ELR (cell line): ENCODE results near the gene CHRM3.

Source experiments
- DNase-seq: peaks from one replicate; pipeline ENCODE4 v3.0.0-alpha.2; 2015; ENCODE audit warnings: low read depth

Gene CHRM3

DNA sequence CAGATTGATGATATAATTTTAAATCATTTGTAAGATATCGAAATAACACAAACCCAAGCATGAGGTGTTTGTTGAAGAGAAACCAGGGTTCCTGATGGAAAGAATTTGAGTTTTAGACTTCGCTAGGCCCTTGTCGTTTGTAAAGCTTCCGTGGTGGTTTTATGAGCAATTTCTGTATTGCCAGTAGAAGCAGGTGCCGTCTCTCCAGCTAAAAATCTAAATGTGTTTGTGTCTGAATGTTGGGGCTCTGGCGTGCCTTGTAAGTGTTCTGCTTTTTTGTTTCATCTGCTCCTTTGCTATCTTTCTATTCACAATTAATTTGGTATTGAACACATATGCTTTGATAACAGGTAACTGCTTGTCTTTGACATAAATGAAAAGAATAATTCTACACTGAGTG lies 27.5 kb downstream of the CHRM3 start:
- no peak for DNase-seq

DNA sequence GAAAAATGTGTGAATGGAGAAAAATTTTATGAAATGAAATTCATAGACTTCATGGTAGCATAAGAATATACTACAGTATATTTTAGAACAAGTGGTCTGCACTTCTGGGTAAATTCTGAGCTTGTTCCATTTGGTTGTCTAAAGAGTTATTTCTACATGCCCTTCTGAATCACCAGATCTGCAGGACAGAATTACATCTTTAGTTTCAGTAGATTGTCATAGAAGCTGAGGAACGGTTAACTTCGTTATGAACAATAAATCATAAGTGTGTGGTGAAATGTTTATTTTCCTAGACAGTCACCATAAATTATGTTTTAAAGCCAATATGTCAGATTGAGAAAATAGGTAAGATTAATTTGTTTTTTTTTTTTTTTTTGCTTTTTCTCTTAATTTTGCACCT lies 30.9 kb downstream of the CHRM3 start:
- no peak for DNase-seq

DNA sequence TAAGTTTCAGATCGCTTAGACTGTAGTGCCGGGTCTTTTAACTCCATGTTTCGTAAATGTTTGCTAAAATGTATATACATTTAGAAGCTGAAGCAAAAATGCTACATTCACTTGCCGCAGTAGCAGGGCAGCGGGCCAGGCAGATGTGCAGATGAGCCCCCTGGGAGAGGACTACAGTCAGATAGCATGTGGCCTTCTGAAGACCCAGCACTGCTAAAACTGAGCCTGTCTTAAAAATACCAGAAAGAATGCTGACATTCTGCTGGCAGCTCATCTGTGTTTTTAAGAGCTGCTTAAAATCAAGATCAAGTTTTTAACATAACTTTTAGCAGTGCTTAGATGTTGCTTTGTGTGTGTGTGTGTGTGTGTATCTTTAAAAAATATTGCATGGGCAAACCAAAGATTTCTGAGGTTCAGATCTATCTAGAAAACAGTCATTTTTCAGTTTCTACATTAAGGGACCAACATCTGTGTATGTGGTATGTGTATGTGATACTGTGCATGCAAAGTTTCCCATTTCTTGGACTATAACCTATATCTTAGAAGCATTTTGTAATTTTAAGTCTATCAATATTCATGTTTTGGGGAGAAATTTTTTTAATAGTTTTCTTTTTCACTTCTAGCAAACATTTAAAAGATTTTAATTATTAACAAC lies 31.7 kb downstream of the CHRM3 start:
- no peak for DNase-seq

DNA sequence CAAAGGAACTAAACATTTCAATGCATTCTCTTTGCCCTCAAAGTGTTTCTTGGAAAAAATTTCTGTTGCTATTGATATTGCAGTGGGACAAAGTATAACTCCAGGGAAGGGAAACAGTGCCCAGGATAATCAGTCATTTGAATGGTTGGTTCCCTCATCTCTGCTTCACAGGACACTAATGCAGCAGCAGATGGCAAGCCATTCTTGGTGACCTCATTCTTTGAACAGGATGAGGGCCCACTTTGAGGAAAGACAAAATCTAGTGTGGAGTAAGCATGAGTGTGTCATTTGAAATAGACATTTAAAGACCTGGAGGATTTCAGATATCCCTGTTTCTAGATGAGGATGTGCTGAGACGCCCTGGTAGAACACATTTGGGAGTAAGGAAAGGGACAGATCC lies 32.3 kb downstream of the CHRM3 start:
- peak; percentile 45 for DNase-seq

DNA sequence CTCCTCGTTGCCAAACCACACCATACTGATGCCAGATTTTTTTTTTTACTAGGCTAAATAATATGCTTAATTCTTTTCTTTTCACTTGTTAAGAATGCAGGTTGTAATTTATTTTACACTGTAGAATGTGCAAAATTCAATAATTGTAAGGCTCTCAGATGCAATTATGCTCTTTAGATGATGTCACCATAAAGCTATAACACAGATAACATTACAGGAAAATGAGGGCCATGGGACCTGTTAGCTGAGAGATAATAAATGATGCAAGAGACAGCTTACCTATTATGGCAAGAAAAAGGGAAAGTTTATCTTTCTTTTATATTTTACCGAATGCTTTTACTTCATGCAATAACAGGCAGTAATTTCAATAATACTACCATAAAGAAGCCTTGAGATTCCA lies 35.4 kb downstream of the CHRM3 start:
- DNase-seq, result no peak

DNA sequence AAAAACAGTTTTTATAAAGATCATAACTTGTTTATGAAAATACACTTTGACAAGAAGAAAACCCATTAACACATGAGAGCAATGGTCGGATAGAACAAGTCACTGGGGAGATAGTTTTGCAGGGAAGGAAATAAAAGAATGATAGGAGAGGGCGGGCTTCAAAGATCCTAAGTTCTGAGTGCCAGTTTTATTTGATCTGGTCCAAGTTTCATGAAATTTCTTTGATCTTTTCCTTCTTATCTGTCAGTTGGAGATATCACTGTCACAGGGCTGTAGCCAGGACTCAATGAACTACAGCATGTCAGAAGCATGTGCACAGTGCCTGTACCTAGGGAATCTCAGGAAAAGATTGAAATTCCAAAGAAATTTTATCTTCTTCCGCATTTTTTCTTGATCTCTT lies 36.5 kb downstream of the CHRM3 start:
- DNase-seq, result no peak

DNA sequence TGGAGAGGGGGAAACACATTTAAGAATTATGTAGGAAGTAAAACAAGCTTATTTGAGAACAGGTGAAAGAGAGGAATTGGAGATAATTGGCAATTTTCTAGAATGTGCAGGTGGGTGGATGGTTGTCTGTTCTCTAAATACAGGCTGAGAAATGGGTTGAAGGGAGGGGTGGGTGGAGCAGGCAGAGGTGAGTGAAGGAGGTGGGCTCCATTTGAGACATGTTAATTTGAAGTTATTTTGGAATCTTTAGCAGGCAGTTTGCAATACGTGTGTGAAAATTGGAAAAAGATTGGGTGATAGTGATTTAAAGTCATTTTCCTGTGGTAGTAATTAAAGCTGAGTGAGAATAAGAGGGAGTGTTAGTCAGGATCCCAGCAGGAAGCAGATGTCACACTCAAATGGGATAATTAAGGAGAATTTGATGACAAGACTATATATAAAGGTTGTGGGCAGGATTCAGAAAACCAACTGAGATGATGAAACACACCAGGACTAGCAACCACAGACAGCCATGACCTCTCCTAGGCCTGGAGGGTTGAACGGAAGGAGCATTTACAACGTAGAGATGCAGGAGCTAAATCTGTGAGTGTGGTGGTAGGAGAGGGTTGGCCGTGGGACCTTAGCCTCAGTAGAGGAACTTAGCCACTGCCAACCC lies 40.6 kb downstream of the CHRM3 start:
- DNase-seq, result no peak

DNA sequence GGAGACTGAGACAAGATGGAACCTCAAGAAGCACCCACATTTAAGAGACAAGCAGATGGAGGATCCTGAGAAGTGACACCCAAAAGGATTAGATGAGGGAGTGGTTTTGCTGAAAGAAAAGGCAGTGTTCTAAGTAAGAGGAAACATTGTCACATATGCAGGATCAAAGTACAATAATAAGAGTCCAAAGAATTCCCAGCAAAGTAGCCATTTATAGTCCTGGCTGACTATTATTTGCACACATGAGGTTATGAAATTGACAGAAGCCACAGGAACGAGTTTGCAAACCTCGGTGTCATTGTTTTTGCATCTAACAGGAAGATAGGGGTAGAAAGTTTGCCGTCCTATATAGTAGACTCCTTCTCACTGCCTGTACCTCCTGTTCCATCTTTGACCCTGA lies 41.3 kb downstream of the CHRM3 start:
- no peak for DNase-seq

DNA sequence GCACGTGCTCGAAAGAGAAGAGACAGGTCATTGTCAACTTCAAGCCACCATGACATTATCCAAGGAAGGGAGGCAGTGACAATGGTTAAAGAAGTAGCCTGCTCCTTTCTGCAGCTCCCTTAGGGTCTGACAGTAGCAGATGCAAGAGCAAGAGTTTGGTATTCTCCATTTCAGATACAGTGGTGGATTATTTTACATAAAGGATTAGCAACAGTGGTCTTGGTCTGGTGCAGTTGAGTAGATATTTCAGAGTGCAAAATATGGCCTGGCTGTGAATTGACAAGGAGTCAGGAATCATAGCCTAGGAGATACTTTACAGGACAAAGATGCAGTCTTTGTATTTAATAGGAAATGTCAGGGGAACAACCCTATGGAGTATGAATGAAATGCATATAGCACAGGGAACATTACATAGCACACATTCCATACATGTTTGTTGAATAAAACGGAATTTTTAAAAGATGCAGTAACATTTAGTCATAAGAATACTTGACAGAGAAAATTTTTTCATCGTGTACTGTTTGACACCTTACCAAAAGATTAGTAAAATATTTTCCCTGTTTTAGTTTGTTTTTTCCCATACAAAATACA lies 41.8 kb downstream of the CHRM3 start:
- peak; percentile 75 for DNase-seq

DNA sequence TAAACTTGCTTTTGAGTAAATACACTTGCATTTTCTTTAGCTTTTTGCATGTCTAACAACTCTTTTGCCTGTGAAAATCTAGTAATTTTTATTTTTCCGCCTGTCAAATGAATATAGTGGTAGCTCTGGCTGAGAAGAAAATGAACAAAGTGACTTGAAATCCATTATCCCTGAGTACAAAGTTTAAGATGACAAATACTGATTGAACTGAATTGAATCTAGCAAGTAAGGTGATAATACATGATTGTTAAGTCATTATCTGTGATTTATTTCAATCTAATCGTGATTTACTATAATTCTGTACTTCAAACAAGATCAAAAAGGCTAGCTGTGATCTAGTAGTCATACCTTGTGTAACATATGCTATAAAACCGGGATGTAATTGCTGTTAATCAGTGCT lies 42.8 kb downstream of the CHRM3 start:
- DNase-seq, result no peak

DNA sequence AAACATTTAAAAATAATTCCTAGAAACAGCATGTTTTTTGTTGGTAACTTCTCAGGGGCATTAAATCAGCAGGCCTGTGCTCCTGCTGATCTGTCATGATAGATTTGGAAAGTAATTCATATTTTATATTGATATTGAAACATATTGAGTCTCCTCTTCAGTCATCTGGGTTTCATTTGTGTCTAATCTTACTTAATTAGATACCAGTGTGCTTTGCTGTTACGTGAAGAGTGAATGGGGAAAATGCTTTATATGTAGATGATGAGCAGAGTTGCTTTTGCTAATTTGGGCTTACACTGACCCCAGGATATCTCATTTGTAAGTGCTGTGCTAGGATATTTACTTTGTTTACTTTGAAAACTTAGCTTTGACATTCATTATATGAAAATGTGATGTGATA lies 45.9 kb downstream of the CHRM3 start:
- no peak for DNase-seq

DNA sequence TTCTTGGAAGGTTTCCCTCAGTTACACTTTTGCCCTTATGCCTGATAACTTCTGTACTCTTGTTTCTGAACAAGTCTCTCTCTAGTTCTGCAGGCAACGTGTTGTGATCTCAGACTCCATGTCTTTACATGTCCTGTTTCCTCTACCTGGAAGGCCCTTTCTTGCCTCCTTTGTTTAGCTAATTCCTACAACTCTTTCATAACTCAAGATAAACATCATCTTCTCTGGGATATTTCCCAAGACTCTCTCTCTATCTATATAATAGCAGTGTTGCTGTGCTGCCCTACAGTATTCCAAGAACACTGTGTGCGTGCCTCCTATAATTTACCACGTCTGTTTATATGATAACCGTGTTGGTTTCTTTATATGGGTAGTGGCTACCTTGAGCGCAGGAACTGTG lies 47.8 kb downstream of the CHRM3 start:
- DNase-seq, result no peak
